HepG2 (cell line): ENCODE data around the gene CREBZF. TPM values are rescaled to one million over a fixed set of nuclear protein-coding genes. Genes with fewer than 3 reads are reported as not detected.

Source experiments
- ATAC-seq: fragments of 200-7000 bp; cut with Tn5 transposase; 3 replicates; pipeline ENCODE4 v1.9.1; 2020; ENCODE audit warnings: mild to moderate bottlenecking, moderate library complexity
- BruUV-seq: library from RNA; stranded (reverse); fragments of 400-500 nt; replicated peaks from 2 replicates; lab custom pipeline; 2021; lab: Mats Ljungman, UMichigan
- CTCF ChIA-PET: fragments of 300-600 bp; formaldehyde crosslinking; extraction: SDS; loops from one replicate; lab custom pipeline; 2021; ENCODE audit warnings: low total read pairs, inconsistent platforms, low intra/inter-chr PET ratio; lab: Yijun Ruan, JAX
- POLR2A ChIA-PET: fragments of 350-600 bp; sonication (Branson Sonifier 250); formaldehyde crosslinking; loops from one replicate; lab custom pipeline; 2020; ENCODE audit warnings: antibody characterized with exemption, inconsistent platforms; lab: Yijun Ruan, JAX
- DNase-seq: peaks from one replicate; pipeline ENCODE4 v3.0.0-alpha.2; 2015; ENCODE audit warnings: low spot score
- FAIRE-seq: peaks from 3 replicates; lab custom pipeline; 2011; peaks lifted over from hg19 to GRCh38; lab: Jason Lieb, UNC
- H2AFZ ChIP-seq: one replicate; pipeline ENCODE4 v1.6.1; 2011; ENCODE audit warnings: low read length, inconsistent platforms
- H3K27ac ChIP-seq: fragments of 300-600 bp; 3 replicates; pipeline ENCODE4 v1.8.0; 2011; ENCODE audit warnings: mixed run types, mild to moderate bottlenecking, mixed read lengths, low read length, inconsistent platforms; ENCODE audit not compliant: insufficient read depth; ENCODE audit errors: extremely low read length
- H3K27me3 ChIP-seq, 2 experiments: fragments of 200-600 bp in 1 of 2; 2 replicates in 1 of 2; 3 replicates in 1 of 2; pipeline versions ENCODE4 v1.6.0 to v1.8.0; 2011; ENCODE audit warnings: low read length in 2 of 2, mild to moderate bottlenecking in 2 of 2, moderate library complexity in 2 of 2, inconsistent platforms in 1 of 2; ENCODE audit not compliant: insufficient read depth in 2 of 2, control insufficient read depth in 1 of 2
- H3K36me3 ChIP-seq, 2 experiments: fragments of 200-600 bp in 1 of 2; replicated peaks in 1 of 2; 2 replicates in 1 of 2; 3 replicates in 1 of 2; pipeline versions ENCODE4 v1.5.1 to v1.8.0; 2011; ENCODE audit warnings: low read length in 2 of 2, inconsistent platforms in 1 of 2; ENCODE audit not compliant: insufficient read depth in 2 of 2, control insufficient read depth in 1 of 2
- H3K4me1 ChIP-seq: 2 replicates; pipeline ENCODE4 v1.5.1; 2012; ENCODE audit warnings: low read length, inconsistent platforms; ENCODE audit not compliant: insufficient read depth
- H3K4me2 ChIP-seq: 2 replicates; pipeline ENCODE4 v1.6.0; 2011; ENCODE audit warnings: low read depth, low read length, inconsistent platforms
- H3K4me3 ChIP-seq, 3 experiments: fragments of 200-600 bp in 1 of 3; sonication (generic), shearing (Covaris generic) in 1 of 3; replicated peaks in 1 of 3; 2 replicates each; pipeline ENCODE4 v1.5.1; 2011 to 2016; ENCODE audit warnings: low read length in 3 of 3, inconsistent platforms in 2 of 3, low read depth in 2 of 3, mild to moderate bottlenecking in 2 of 3, control low read depth in 1 of 3, mixed read lengths in 1 of 3; ENCODE audit not compliant: insufficient read depth in 1 of 3
- H3K79me2 ChIP-seq: one replicate; pipeline ENCODE4 v1.6.1; 2011; ENCODE audit warnings: low read length, inconsistent platforms; ENCODE audit not compliant: insufficient read depth
- H3K9ac ChIP-seq: 2 replicates; pipeline ENCODE4 v1.6.0; 2011; ENCODE audit warnings: mild to moderate bottlenecking, low read depth, low read length, inconsistent platforms; ENCODE audit not compliant: insufficient read depth
- H3K9me3 ChIP-seq: 2 replicates; pipeline ENCODE4 v1.5.1; 2012; ENCODE audit warnings: mild to moderate bottlenecking, low read length
- H4K20me1 ChIP-seq: 2 replicates; pipeline ENCODE4 v1.6.0; 2011; ENCODE audit warnings: inconsistent platforms, mild to moderate bottlenecking, low read length, moderate library complexity; ENCODE audit not compliant: insufficient read depth
- PRDM10 ChIP-seq: sonication (generic); formaldehyde crosslinking; IDR thresholded peaks from 2 replicates; pipeline ENCODE4 v1.4.0; 2020; ENCODE audit warnings: low read depth, missing genetic modification reagents
- ZHX2 ChIP-seq, 2 experiments: sonication (generic) in 1 of 2; formaldehyde crosslinking in 1 of 2; IDR thresholded peaks; 2 replicates each; pipeline versions ENCODE4 v1.6.1 to v1.9.0; 2014 to 2022; ENCODE audit warnings: antibody characterized with exemption in 1 of 2, borderline replicate concordance in 1 of 2, inconsistent platforms in 1 of 2, low read depth in 1 of 2, missing genetic modification reagents in 1 of 2
- ZMYM3 ChIP-seq: sonication (generic); formaldehyde crosslinking; IDR thresholded peaks from 2 replicates; pipeline ENCODE4 v1.5.1; 2020; ENCODE audit warnings: mild to moderate bottlenecking, missing genetic modification reagents
- ZNF414 ChIP-seq: sonication (generic); formaldehyde crosslinking; IDR thresholded peaks from 2 replicates; pipeline ENCODE4 v1.5.0; 2020; ENCODE audit warnings: missing genetic modification reagents
- WGBS: methylation state at CpG from one replicate; pipeline ENCODE4 v1.1.6; 2017; ENCODE audit warnings: low lambda C conversion rate; 5-methylcytosine and 5-hydroxymethylcytosine counted together
- in situ Hi-C: cut with HindIII; loops from 2 replicates; pipeline ENCODE4 v1.10.0; 2017; ENCODE audit warnings: low pct_unique_long_range_greater_than_20kb; ENCODE audit not compliant: extremely low pct_ligation_motif_present
- intact Hi-C: fragments of 100-400 bp; cut with micrococcal nuclease; formaldehyde crosslinking; loops from one replicate; pipeline ENCODE4 v1.10.0; 2022; ENCODE audit not compliant: unreplicated experiment
- polyA plus RNA-seq, 8 experiments: library from polyadenylated mRNA; depleted of rRNA in 3 of 8; stranded (reverse) in 7 of 8; unstranded in 1 of 8; fragments of >200 nt; fragmentation: Illumina TruSeq in 4 of 8; extraction: Trizol in 4 of 8; gene quantifications; 2 replicates each; pipeline versions ENCODE4 v1.2.1 to v1.2.3, GENCODE V29; 2011 to 2016; ENCODE audit warnings: low read depth in 4 of 8, missing spikeins in 1 of 8, mixed read lengths in 1 of 8; ENCODE audit not compliant: insufficient read depth in 1 of 8
- total RNA-seq, 5 experiments: library from RNA; depleted of rRNA; stranded (reverse); fragments of >200 nt; fragmentation: Illumina TruSeq; extraction: Trizol; gene quantifications; 2 replicates each; pipeline ENCODE4 v1.2.3, GENCODE V29; 2016; ENCODE audit warnings: low read depth in 1 of 5

Gene CREBZF
- total and polyA plus RNA-seq, 2 of the 13 experiments (the other 11 are each of a cell fraction or from before 2014, with no cell fraction given), result 30.6 to 43.1 TPM

- TF ChIP-seq PRDM10, result no peak
- TF ChIP-seq ZNF414 (CRISPR knock-in tag), result no peak
Measured at GRCh38 chr11:85699957-85700741, 35.2 kb upstream of the CREBZF start (continued).

GRCh38 chr11:85698195-85698594 lies 33.3 kb upstream of the CREBZF start:
- POLR2A ChIA-PET, result no interaction called here
- BruUV-seq, result no TSS peak
- H3K4me1 ChIP-seq, result no peaks in the 10 kb centered on the region
- H3K27ac ChIP-seq, result no peak overlapping the region
- no peaks in the 10 kb centered on the region for H3K9me3 ChIP-seq
- no peak overlapping the region for H3K9ac ChIP-seq
- in situ Hi-C loops (no loop called here), intact Hi-C loops (no loop called here)
- FAIRE-seq (no peak), DNase-seq (no peak), ATAC-seq (no peak)
- no peak overlapping the region for H2AFZ ChIP-seq
- H3K4me2 ChIP-seq, result no peak overlapping the region
- CTCF ChIA-PET, result no interaction called here
- 0% methylated on average over 1 of the region's 1 CpG for WGBS
- no peaks in the 10 kb centered on the region for H3K36me3 ChIP-seq
- no peaks in the 10 kb centered on the region for H3K27me3 ChIP-seq
- no peaks in the 10 kb centered on the region for H3K79me2 ChIP-seq
- H4K20me1 ChIP-seq, result no peaks in the 10 kb centered on the region
- no peak overlapping the region for H3K4me3 ChIP-seq
- TF ChIP-seq ZHX2 (IDR thresholded peaks at IDR 0.05; ENCODE audit: low read depth) (no peak), ZHX2 (CRISPR knock-in tag; IDR thresholded peaks at IDR 0.05; ENCODE audit: borderline replicate concordance) (no peak), ZMYM3 (no peak)
